ENCODE results near the gene TMC7.

Gene TMC7

DNA sequence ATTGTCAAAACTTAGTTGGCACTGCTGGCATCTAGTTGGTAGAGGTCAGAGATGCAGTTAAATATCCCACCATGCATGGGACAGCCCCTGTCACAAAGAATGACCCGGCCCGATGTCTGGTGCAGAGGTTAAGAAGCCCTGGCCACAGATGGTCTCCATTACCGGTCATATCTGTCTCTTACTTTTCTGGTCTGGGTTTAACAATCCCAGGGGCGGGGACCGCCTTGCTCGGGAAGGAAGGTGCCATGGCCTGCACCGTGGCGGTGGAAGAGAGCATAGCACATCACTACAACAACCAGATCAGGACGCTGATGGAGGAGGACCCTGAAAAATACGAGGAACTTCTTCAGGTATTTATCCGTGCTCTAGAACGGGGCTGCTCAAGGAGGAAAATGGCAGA lies 91.8 kb downstream of the TMC7 start:
- in situ Hi-C loops (cut with HindIII; ENCODE audit: low sequenced_read_pairs) = loop anchor here (25.0 kb wide), 1 partner anchor 287 kb away; no protein-coding TSS in a partner anchor
- TF ChIP-seq, protein P1, sequence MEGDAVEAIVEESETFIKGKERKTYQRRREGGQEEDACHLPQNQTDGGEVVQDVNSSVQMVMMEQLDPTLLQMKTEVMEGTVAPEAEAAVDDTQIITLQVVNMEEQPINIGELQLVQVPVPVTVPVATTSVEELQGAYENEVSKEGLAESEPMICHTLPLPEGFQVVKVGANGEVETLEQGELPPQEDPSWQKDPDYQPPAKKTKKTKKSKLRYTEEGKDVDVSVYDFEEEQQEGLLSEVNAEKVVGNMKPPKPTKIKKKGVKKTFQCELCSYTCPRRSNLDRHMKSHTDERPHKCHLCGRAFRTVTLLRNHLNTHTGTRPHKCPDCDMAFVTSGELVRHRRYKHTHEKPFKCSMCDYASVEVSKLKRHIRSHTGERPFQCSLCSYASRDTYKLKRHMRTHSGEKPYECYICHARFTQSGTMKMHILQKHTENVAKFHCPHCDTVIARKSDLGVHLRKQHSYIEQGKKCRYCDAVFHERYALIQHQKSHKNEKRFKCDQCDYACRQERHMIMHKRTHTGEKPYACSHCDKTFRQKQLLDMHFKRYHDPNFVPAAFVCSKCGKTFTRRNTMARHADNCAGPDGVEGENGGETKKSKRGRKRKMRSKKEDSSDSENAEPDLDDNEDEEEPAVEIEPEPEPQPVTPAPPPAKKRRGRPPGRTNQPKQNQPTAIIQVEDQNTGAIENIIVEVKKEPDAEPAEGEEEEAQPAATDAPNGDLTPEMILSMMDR (IDR thresholded peaks at IDR 0.05; ENCODE audit: low read depth, low read length, missing control alignments) = no peak
- H3K4me3 ChIP-seq (ENCODE audit: low read depth, low read length) = no peak overlapping the region
- no peak for DNase-seq (ENCODE audit: low read depth)

GRCh38 chr16:19077879-19078278 lies 94.1 kb downstream of the TMC7 start:
- no peak for DNase-seq (ENCODE audit: low read depth)
- no peak overlapping the region for H3K4me3 ChIP-seq (ENCODE audit: low read depth, low read length)
- TF ChIP-seq, protein P1 (IDR thresholded peaks at IDR 0.05; ENCODE audit: low read depth, low read length, missing control alignments) = no peak
- in situ Hi-C loops (cut with HindIII; ENCODE audit: low sequenced_read_pairs) = loop anchor here (25.0 kb wide), 1 partner anchor 284 kb away; no protein-coding TSS in a partner anchor

- TF ChIP-seq, protein P1 (IDR thresholded peaks at IDR 0.05; ENCODE audit: low read depth, low read length, missing control alignments) = no peak
- no peak overlapping the region for H3K4me3 ChIP-seq (ENCODE audit: low read depth, low read length)
- in situ Hi-C loops (cut with HindIII; ENCODE audit: low sequenced_read_pairs) = loop anchor here (25.0 kb wide), 1 partner anchor 279 kb away; no protein-coding TSS in a partner anchor
- DNase-seq (ENCODE audit: low read depth) = no peak
These were observed 99.9 kb downstream of the TMC7 start for GRCh38 chr16:19083670-19084069.

GRCh38 chr16:19084139-19084538 lies 100.4 kb downstream of the TMC7 start:
- TF ChIP-seq, protein P1 (IDR thresholded peaks at IDR 0.05; ENCODE audit: low read depth, low read length, missing control alignments) = no peak

GRCh38 chr16:19084879-19085278 lies 101.1 kb downstream of the TMC7 start:
- DNase-seq (ENCODE audit: low read depth) = no peak
- in situ Hi-C loops (cut with HindIII; ENCODE audit: low sequenced_read_pairs) = loop anchor here (25.0 kb wide), 1 partner anchor 277 kb away; no protein-coding TSS in a partner anchor
- TF ChIP-seq, protein P1 (IDR thresholded peaks at IDR 0.05; ENCODE audit: low read depth, low read length, missing control alignments) = no peak
- H3K4me3 ChIP-seq (ENCODE audit: low read depth, low read length) = no peak overlapping the region

More at GRCh38 chr16:19084139-19084538, 100.4 kb downstream of the TMC7 start:
- no peak for DNase-seq (ENCODE audit: low read depth)
- in situ Hi-C loops (cut with HindIII; ENCODE audit: low sequenced_read_pairs) = loop anchor here (25.0 kb wide), 1 partner anchor 278 kb away; no protein-coding TSS in a partner anchor
- no peak overlapping the region for H3K4me3 ChIP-seq (ENCODE audit: low read depth, low read length)

DNA sequence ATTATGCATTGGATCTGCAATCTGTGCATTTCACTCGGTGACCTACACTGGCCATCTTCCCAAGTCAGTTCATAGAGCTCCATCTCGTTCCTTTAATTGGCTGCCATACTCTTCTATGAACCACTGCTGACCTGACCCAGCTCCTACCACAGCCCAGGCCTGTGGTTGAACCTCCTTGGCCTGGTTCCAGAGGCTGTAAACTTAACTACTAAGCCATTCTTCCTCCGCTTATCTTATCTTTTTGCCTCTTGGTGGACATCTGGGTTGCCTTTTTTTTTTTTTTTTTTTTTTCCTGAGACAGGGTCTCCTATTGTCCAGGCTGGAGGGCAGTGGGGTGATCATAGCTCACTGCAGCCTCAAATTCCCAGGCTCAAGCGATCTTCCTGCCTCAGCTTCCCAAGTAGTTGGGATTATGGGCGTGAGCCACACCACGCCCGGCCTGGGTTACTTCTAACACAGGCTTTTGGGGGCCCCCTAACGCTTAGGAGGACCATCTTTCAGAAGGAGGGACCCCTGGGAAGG lies 102.0 kb downstream of the TMC7 start:
- in situ Hi-C loops (cut with HindIII; ENCODE audit: low sequenced_read_pairs) = loop anchor here (25.0 kb wide), 1 partner anchor 277 kb away; no protein-coding TSS in a partner anchor
- DNase-seq (ENCODE audit: low read depth) = no peak
- no peak overlapping the region for H3K4me3 ChIP-seq (ENCODE audit: low read depth, low read length)
- TF ChIP-seq, protein P1 (IDR thresholded peaks at IDR 0.05; ENCODE audit: low read depth, low read length, missing control alignments) = no peak
